Uterus (tissue), 4 donors: ENCODE results near the gene PROK1. TPM values are rescaled to one million over a fixed set of nuclear protein-coding genes. Genes with fewer than 3 reads are reported as not detected.

Experiments used
- DNase-seq, 2 donors: peaks; one replicate each; pipeline ENCODE4 v3.0.0-alpha.2; 2019 to 2020
- H3K27ac ChIP-seq, 2 donors: fragments of 200-600 bp; sonication (generic); 1 replicate in 1 of 2; 2 replicates in 1 of 2; pipeline ENCODE4 v1.5.1; 2016 to 2018
- H3K27me3 ChIP-seq, 2 donors: fragments of 200-600 bp; sonication (generic); one replicate each; pipeline ENCODE4 v1.5.1; 2018 to 2019; ENCODE audit warnings: control low read depth in 1 of 2
- H3K36me3 ChIP-seq, 2 donors: fragments of 200-600 bp; sonication (generic); one replicate each; pipeline ENCODE4 v1.5.1; 2019; ENCODE audit warnings: control low read depth in 1 of 2
- H3K4me1 ChIP-seq, 2 donors: fragments of 200-600 bp; sonication (generic); one replicate each; pipeline ENCODE4 v1.5.1; 2018 to 2019; ENCODE audit warnings: control low read depth in 1 of 2
- H3K4me3 ChIP-seq, 2 donors: fragments of 200-600 bp; sonication (generic); 1 replicate in 1 of 2; 2 replicates in 1 of 2; pipeline ENCODE4 v1.5.1; 2018 to 2019; ENCODE audit warnings: mild to moderate bottlenecking in 1 of 2
- H3K9me3 ChIP-seq, 2 donors: fragments of 200-600 bp; sonication (generic); one replicate each; pipeline ENCODE4 v1.5.1; 2019; ENCODE audit warnings: control low read depth in 1 of 2
- CTCF ChIP-seq, 4 experiments: fragments of 200-600 bp in 2 of 4; fragments of 450-650 bp in 2 of 4; sonication (generic) in 2 of 4; IDR thresholded peaks; one replicate each; pipeline ENCODE4 v1.5.1; 2016 to 2019; ENCODE audit warnings: antibody characterized with exemption in 4 of 4, mild to moderate bottlenecking in 2 of 4, moderate library complexity in 1 of 4
- POLR2A ChIP-seq, 2 donors: fragments of 450-650 bp; IDR thresholded peaks; one replicate each; pipeline ENCODE4 v1.6.1; 2016; ENCODE audit warnings: antibody characterized with exemption in 2 of 2, mild to moderate bottlenecking in 1 of 2, moderate library complexity in 1 of 2
- intact Hi-C: fragments of 100-400 bp; cut with DNase I; formaldehyde crosslinking; loops from one replicate; pipeline ENCODE4 v1.15.1; 2023; ENCODE audit warnings: low total_unique reads
- total RNA-seq, 4 donors: library from RNA; depleted of rRNA in 3 of 4; stranded (reverse); fragments of >200 nt in 3 of 4; gene quantifications; one replicate each; pipeline versions ENCODE4 v1.1.0 to v1.2.4, GENCODE V29; 2014 to 2023
- donor health status: DM: yes; HTN: yes; CAD: no.

Gene PROK1
- total RNA-seq, 4 donors from 2014 or later: 1.4 TPM; not detected in 3

GRCh38 chr1:110474444-110474843 is 23.5 kb downstream of the PROK1 start:
- DNase-seq: no peak
- TF ChIP-seq POLR2A (IDR thresholded peaks at IDR 0.05): no peak
- TF ChIP-seq CTCF (IDR thresholded peaks at IDR 0.05): no peak
- Histone ChIP-seq H3K27me3 (no peaks in the 10 kb centered on the region), H3K4me1 (no peaks in the 10 kb centered on the region), H3K36me3 (no peaks in the 10 kb centered on the region), H3K9me3 (no peaks in the 10 kb centered on the region), H3K27ac (no peak overlapping the region), H3K4me3 (no peak overlapping the region)
- intact Hi-C loops: no loop called here

GRCh38 chr1:110475362-110476027 is 24.5 kb downstream of the PROK1 start:
- no peak for DNase-seq
- no peak overlapping the region for H3K27ac ChIP-seq
- intact Hi-C loops: loop anchor here (5.0 kb wide), 1 partner anchor 358 kb away; no protein-coding TSS in a partner anchor

GRCh38 chr1:110476028-110476765 is 25.2 kb downstream of the PROK1 start:
- H3K4me3 ChIP-seq: no peak overlapping the region
- no peak for DNase-seq
- intact Hi-C loops: loop anchor here (5.0 kb wide), 1 partner anchor 359 kb away; no protein-coding TSS in a partner anchor

More at GRCh38 chr1:110475362-110476027, 24.5 kb downstream of the PROK1 start:
- H3K9me3 ChIP-seq: no peaks in the 10 kb centered on the region
- no peaks in the 10 kb centered on the region for H3K27me3 ChIP-seq
- no peak overlapping the region for H3K4me3 ChIP-seq
- H3K4me1 ChIP-seq: no peaks in the 10 kb centered on the region
- TF ChIP-seq CTCF (IDR thresholded peaks at IDR 0.05) (no peak), POLR2A (IDR thresholded peaks at IDR 0.05) (no peak)
- H3K36me3 ChIP-seq: no peaks in the 10 kb centered on the region

GRCh38 chr1:110477041-110477440 is 26.1 kb downstream of the PROK1 start:
- no peak for TF ChIP-seq CTCF (IDR thresholded peaks at IDR 0.05)
- intact Hi-C loops: loop anchor here (5.0 kb wide), 1 partner anchor 360 kb away; no protein-coding TSS in a partner anchor
- no peak for DNase-seq

More at GRCh38 chr1:110476028-110476765, 25.2 kb downstream of the PROK1 start:
- H3K36me3 ChIP-seq: no peaks in the 10 kb centered on the region
- H3K4me1 ChIP-seq: no peaks in the 10 kb centered on the region
- no peak overlapping the region for H3K27ac ChIP-seq
- no peaks in the 10 kb centered on the region for H3K27me3 ChIP-seq
- no peaks in the 10 kb centered on the region for H3K9me3 ChIP-seq
- no peak for TF ChIP-seq POLR2A (IDR thresholded peaks at IDR 0.05)
- TF ChIP-seq CTCF (IDR thresholded peaks at IDR 0.05): no peak

GRCh38 chr1:110477445-110477957 is 26.6 kb downstream of the PROK1 start:
- Histone ChIP-seq H3K36me3 (no peaks in the 10 kb centered on the region), H3K27ac (no peak overlapping the region), H3K9me3 (no peaks in the 10 kb centered on the region), H3K4me3 (no peak overlapping the region), H3K27me3 (no peaks in the 10 kb centered on the region), H3K4me1 (no peaks in the 10 kb centered on the region)
- no peak for DNase-seq
- intact Hi-C loops: loop anchor here (5.0 kb wide), 1 partner anchor 360 kb away; no protein-coding TSS in a partner anchor
- no peak for TF ChIP-seq CTCF (IDR thresholded peaks at IDR 0.05)
- no peak for TF ChIP-seq POLR2A (IDR thresholded peaks at IDR 0.05)

More at GRCh38 chr1:110477041-110477440, 26.1 kb downstream of the PROK1 start:
- no peaks in the 10 kb centered on the region for H3K27me3 ChIP-seq
- H3K4me1 ChIP-seq: no peaks in the 10 kb centered on the region
- no peak overlapping the region for H3K4me3 ChIP-seq
- no peaks in the 10 kb centered on the region for H3K9me3 ChIP-seq
- no peak overlapping the region for H3K27ac ChIP-seq
- H3K36me3 ChIP-seq: no peaks in the 10 kb centered on the region
